ENCODE results near the gene SOX1.

The SOX1 gene

DNA sequence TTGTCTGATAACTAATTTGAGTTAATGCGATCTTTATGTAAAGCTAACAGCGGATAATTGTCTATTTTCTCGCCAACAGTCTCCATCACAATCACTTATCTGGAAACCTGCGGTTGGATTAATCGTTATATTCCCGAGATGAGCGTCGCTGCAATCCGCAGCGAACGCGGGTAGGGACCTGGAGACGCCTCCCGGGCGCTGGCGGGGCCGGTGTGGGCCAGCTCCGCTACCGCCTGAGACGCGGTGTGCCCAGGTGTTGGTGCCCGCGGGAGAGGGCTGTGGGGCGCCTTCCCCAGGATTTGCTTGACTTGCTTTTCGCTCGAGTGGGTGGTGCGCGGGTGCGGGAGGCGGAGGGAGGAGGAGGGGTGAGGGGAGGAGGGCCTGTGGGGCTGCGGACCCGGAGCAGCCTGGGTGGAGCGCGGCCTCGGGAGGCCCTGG is 38.3 kb downstream of the SOX1 start:
- no peak overlapping the region for H3K4me3 ChIP-seq (ENCODE audit: low read length)
- no peak for DNase-seq (ENCODE audit: low read depth)
- TF ChIP-seq, protein P1, sequence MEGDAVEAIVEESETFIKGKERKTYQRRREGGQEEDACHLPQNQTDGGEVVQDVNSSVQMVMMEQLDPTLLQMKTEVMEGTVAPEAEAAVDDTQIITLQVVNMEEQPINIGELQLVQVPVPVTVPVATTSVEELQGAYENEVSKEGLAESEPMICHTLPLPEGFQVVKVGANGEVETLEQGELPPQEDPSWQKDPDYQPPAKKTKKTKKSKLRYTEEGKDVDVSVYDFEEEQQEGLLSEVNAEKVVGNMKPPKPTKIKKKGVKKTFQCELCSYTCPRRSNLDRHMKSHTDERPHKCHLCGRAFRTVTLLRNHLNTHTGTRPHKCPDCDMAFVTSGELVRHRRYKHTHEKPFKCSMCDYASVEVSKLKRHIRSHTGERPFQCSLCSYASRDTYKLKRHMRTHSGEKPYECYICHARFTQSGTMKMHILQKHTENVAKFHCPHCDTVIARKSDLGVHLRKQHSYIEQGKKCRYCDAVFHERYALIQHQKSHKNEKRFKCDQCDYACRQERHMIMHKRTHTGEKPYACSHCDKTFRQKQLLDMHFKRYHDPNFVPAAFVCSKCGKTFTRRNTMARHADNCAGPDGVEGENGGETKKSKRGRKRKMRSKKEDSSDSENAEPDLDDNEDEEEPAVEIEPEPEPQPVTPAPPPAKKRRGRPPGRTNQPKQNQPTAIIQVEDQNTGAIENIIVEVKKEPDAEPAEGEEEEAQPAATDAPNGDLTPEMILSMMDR (conservative IDR thresholded peaks at IDR 0.05; ENCODE audit: low read length), result no peak

DNA sequence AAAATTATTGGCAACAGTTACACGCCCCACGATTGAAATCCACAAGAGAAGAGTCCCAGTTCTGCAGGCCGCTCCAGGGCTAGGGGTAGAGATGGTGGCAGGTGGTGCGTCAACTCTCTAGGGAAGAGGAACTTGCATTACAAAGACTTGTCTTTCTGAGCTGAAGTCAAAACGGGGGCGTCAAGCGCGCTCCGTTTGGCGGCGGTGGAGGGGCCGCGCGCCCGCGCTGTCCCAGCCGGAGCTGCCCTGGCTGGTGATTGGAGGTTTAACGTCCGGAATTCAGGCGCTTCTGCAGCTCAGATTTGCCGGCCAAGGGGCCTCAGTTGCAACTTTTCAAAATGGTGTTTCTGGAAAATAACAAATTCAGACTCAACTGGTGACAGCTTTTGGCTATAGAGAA is 38.9 kb downstream of the SOX1 start:
- H3K4me3 ChIP-seq (ENCODE audit: low read length), result no peak overlapping the region
- TF ChIP-seq, protein P1 (conservative IDR thresholded peaks at IDR 0.05; ENCODE audit: low read length), result no peak
- no peak for DNase-seq (ENCODE audit: low read depth)

DNA sequence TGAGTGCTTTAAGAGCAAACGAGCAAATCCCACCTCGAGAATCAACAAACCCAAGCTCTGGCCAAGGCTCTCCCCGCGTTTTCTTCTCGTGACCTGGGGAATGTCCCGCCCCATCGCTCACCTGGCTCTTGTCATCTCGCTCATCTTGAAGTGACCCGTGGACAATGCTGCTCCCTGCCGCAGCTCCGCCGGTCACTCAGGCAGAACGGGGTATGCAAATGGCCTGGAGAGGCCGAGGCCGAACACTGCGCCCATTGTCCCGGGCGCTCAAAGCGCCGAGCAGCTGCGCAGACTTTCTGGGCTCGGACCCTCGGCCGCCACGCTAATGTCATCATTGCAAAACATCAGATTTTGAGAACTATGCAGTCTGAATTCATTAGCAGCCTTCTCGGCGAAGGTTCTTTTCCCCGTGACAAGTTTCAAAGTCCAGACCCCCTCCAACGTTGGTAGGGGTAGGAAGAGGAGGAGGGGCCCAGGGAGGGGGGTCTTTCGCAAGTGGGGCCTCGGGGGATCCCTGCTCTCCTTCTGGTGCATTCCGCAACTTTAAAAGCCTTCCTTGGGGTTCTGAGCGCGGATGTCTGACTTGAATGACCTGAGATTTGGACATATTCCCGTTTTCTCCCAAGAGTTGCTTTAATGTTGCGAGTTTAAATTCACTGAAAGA is 39.7 kb downstream of the SOX1 start:
- H3K4me3 ChIP-seq (ENCODE audit: low read length), result no peak overlapping the region
- DNase-seq (ENCODE audit: low read depth), result no peak
- TF ChIP-seq, protein P1 (conservative IDR thresholded peaks at IDR 0.05; ENCODE audit: low read length), result no peak

DNA sequence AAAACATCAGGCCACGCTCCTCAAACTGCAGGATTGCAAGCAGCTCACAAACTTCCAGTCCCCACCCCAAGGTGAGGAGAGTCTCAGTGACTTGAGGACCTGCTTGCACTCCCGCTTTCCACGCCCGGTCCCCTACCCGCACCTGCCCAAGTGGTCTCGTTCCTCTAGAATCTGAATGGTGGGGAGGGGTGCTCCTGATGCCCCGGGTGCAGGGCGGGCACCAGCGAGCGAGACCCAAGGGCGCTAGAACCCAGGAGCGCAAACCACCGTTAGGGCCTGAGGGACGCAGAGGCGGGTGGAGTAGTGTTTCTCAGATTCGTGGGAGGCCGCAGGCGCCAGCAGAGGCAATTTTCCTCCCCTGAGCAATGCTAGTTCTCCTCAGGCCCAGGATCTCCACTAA is 40.3 kb downstream of the SOX1 start:
- no peak for DNase-seq (ENCODE audit: low read depth)
- TF ChIP-seq, protein P1 (conservative IDR thresholded peaks at IDR 0.05; ENCODE audit: low read length), result no peak
- no peak overlapping the region for H3K4me3 ChIP-seq (ENCODE audit: low read length)

GRCh38 chr13:112110479-112110878 is 43.5 kb downstream of the SOX1 start:
- H3K4me3 ChIP-seq (ENCODE audit: low read length), result no peak overlapping the region
- TF ChIP-seq, protein P1 (conservative IDR thresholded peaks at IDR 0.05; ENCODE audit: low read length), result no peak
- DNase-seq (ENCODE audit: low read depth), result no peak

- no peak overlapping the region for H3K4me3 ChIP-seq (ENCODE audit: low read length)
- TF ChIP-seq, protein P1 (conservative IDR thresholded peaks at IDR 0.05; ENCODE audit: low read length), result no peak
- DNase-seq (ENCODE audit: low read depth), result no peak
Observed at GRCh38 chr13:112111239-112111857, 44.4 kb downstream of the SOX1 start.

Data from AG10803 (cell line).